Measurements from ENCODE around the gene C11orf68. TPM values are rescaled to one million over a fixed set of nuclear protein-coding genes. Genes with fewer than 3 reads are reported as not detected.
A peak's percentile ranks its signal among the peaks of the same experiment; 100 is the strongest.

C11orf68 gene
- polyA plus RNA-seq, 1 donor, result 36.2 TPM

GRCh38 chr11:65888163-65888814 lies 30.6 kb downstream of the C11orf68 start, which contains the start of gene FIBP:
FIBP (minus strand) TSS chr11:65888471; CDS start chr11:65888418, 53 bp downstream.
- DNase-seq, result peak; percentile 99

- no peak for DNase-seq
These were observed 31.1 kb downstream of the C11orf68 start for GRCh38 chr11:65887723-65888162.

- DNase-seq, result no peak
These were observed 31.8 kb downstream of the C11orf68 start for GRCh38 chr11:65886826-65887722.

- DNase-seq, result no peak
These were observed 32.9 kb downstream of the C11orf68 start for GRCh38 chr11:65885808-65886536.

- DNase-seq, result no peak
These were observed 33.6 kb downstream of the C11orf68 start for GRCh38 chr11:65885231-65885630.

GRCh38 chr11:65884716-65885092 lies 34.2 kb downstream of the C11orf68 start:
- DNase-seq, result peak; percentile 69

- no peak for DNase-seq
These were observed 34.8 kb downstream of the C11orf68 start for GRCh38 chr11:65883786-65884715.

GRCh38 chr11:65883058-65883761 lies 35.7 kb downstream of the C11orf68 start:
- no peak for DNase-seq

GRCh38 chr11:65882120-65883057 lies 36.5 kb downstream of the C11orf68 start:
- DNase-seq, result no peak

- DNase-seq, result no peak
These were observed 37.9 kb downstream of the C11orf68 start for GRCh38 chr11:65880844-65881421.

GRCh38 chr11:65880027-65880426 lies 38.8 kb downstream of the C11orf68 start:
- no peak for DNase-seq

- no peak for DNase-seq
These were observed 39.2 kb downstream of the C11orf68 start, which contains the start of gene CTSW for GRCh38 chr11:65879617-65880016. CTSW (plus strand) TSS chr11:65879837; CDS start chr11:65879855, 18 bp downstream.

- DNase-seq, result peak; percentile 93
These were observed 45.3 kb downstream of the C11orf68 start for GRCh38 chr11:65873318-65874156.

GRCh38 chr11:65872586-65873317 lies 46.1 kb downstream of the C11orf68 start, which contains the start of gene EFEMP2:
EFEMP2 (minus strand) TSS chr11:65872800; CDS start chr11:65872354, 446 bp downstream.
- peak; percentile 74 for DNase-seq

- peak; percentile 41 for DNase-seq
These were observed 46.9 kb downstream of the C11orf68 start for GRCh38 chr11:65871811-65872548.
